K562 (cell line): ENCODE data around the gene ABCF2. TPM values are rescaled to one million over a fixed set of nuclear protein-coding genes. Genes with fewer than 3 reads are reported as not detected.
A peak's percentile ranks its signal among the peaks of the same experiment; 100 is the strongest.

Source experiments
- ATAC-seq: fragments of 200-7000 bp; cut with Tn5 transposase; 3 replicates; pipeline ENCODE4 v1.9.1; 2020; ENCODE audit warnings: moderate library complexity
- BruUV-seq: library from RNA; stranded (reverse); fragments of 400-500 nt; replicated peaks from 2 replicates; lab custom pipeline; 2021; lab: Mats Ljungman, UMichigan
- CTCF ChIA-PET: fragments of 300-600 bp; formaldehyde crosslinking; extraction: SDS; loops from one replicate; lab custom pipeline; 2021; ENCODE audit warnings: low intra/inter-chr PET ratio; lab: Yijun Ruan, JAX
- POLR2A ChIA-PET: fragments of 300-600, 350-650 bp; sonication (Branson Sonifier 250); formaldehyde crosslinking; extraction: SDS; loops from one replicate; lab custom pipeline; 2021; ENCODE audit warnings: antibody characterized with exemption, inconsistent platforms; lab: Yijun Ruan, JAX
- DNase-seq, 4 experiments: peaks; one replicate each; pipeline versions ENCODE4 v3.0.0 to v3.0.0-alpha.2; 2011 to 2018; ENCODE audit warnings: low spot score in 3 of 4, mixed read lengths in 3 of 4; ENCODE audit errors: extremely low read depth in 1 of 4
- FAIRE-seq: peaks from 2 replicates; lab custom pipeline; 2011; peaks lifted over from hg19 to GRCh38; lab: Jason Lieb, UNC
- H2AFZ ChIP-seq: 2 replicates; pipeline ENCODE4 v1.6.0; 2011; ENCODE audit warnings: low read depth, low read length, control low read depth, inconsistent platforms
- H3K27ac ChIP-seq: fragments of 200-600 bp; 3 replicates; pipeline ENCODE4 v1.8.0; 2011; ENCODE audit warnings: low read depth, mild to moderate bottlenecking, control low read depth, inconsistent platforms, low read length, moderate library complexity, mixed read lengths; ENCODE audit errors: extremely low read depth
- H3K27me3 ChIP-seq, 2 experiments: fragments of 300-600 bp in 1 of 2; 2 replicates in 1 of 2; 3 replicates in 1 of 2; pipeline versions ENCODE4 v1.6.0 to v1.8.0; 2011; ENCODE audit warnings: inconsistent platforms in 2 of 2, low read length in 2 of 2, mild to moderate bottlenecking in 1 of 2, mixed read lengths in 1 of 2, moderate library complexity in 1 of 2; ENCODE audit not compliant: control insufficient read depth in 2 of 2, insufficient read depth in 2 of 2
- H3K36me3 ChIP-seq: fragments of 300-600 bp; 3 replicates; pipeline ENCODE4 v1.8.0; 2011; ENCODE audit warnings: mild to moderate bottlenecking, low read length, inconsistent platforms; ENCODE audit not compliant: control insufficient read depth, insufficient read depth
- H3K4me1 ChIP-seq, 2 experiments: fragments of 200-600 bp in 1 of 2; replicated peaks in 1 of 2; 2 replicates in 1 of 2; 3 replicates in 1 of 2; pipeline versions ENCODE4 v1.5.1 to v1.8.0; 2011; ENCODE audit warnings: inconsistent platforms in 2 of 2, low read length in 2 of 2, mild to moderate bottlenecking in 1 of 2, mixed read lengths in 1 of 2, moderate library complexity in 1 of 2; ENCODE audit not compliant: control insufficient read depth in 2 of 2, insufficient read depth in 2 of 2
- H3K4me2 ChIP-seq: 2 replicates; pipeline ENCODE4 v1.6.1; 2011; ENCODE audit warnings: low read length, control low read depth, inconsistent platforms, mixed read lengths; ENCODE audit not compliant: insufficient read depth
- H3K4me3 ChIP-seq: fragments of 200-600 bp; sonication (generic), shearing (Covaris generic); 2 replicates; pipeline ENCODE4 v1.5.1; 2016; ENCODE audit warnings: control low read depth, inconsistent platforms
- H3K79me2 ChIP-seq: fragments of 200-600 bp; 3 replicates; pipeline ENCODE4 v1.8.0; 2011; ENCODE audit warnings: low read length, inconsistent platforms; ENCODE audit not compliant: control insufficient read depth, insufficient read depth
- H3K9ac ChIP-seq, 2 experiments: 2 replicates each; pipeline versions ENCODE4 v1.6.0 to v1.6.1; 2011; ENCODE audit warnings: low read depth in 2 of 2, low read length in 2 of 2, control low read depth in 1 of 2, inconsistent platforms in 1 of 2, mild to moderate bottlenecking in 1 of 2, mixed read lengths in 1 of 2; ENCODE audit not compliant: insufficient read depth in 1 of 2
- H3K9me1 ChIP-seq: one replicate; pipeline ENCODE4 v1.6.0; 2011; ENCODE audit warnings: inconsistent platforms, mild to moderate bottlenecking, low read length, moderate library complexity; ENCODE audit not compliant: control insufficient read depth, insufficient read depth
- H3K9me3 ChIP-seq: replicated peaks from 2 replicates; pipeline ENCODE4 v1.5.1; 2011; ENCODE audit warnings: low read depth, low read length, inconsistent platforms; ENCODE audit not compliant: control insufficient read depth, insufficient read depth
- H4K20me1 ChIP-seq: replicated peaks from 2 replicates; pipeline ENCODE4 v1.6.1; 2011; ENCODE audit warnings: low read length, inconsistent platforms, mixed read lengths; ENCODE audit not compliant: control insufficient read depth, insufficient read depth
- CAMTA2 ChIP-seq: fragments of 250-450 bp; sonication (Bioruptor Pico); conservative IDR thresholded peaks from 2 replicates; pipeline ENCODE4 v1.5.1; 2022
- DPF2 ChIP-seq: fragments of 450-650 bp; IDR thresholded peaks from 2 replicates; pipeline ENCODE4 v1.6.1; 2016
- FOXA3 ChIP-seq, 2 experiments: fragments of 450-650 bp in 1 of 2; sonication (generic) in 1 of 2; formaldehyde crosslinking; IDR thresholded peaks in 1 of 2; conservative IDR thresholded peaks in 1 of 2; 2 replicates each; pipeline versions ENCODE4 v1.4.0 to v1.8.0; 2020 to 2022; ENCODE audit warnings: mild to moderate bottlenecking in 2 of 2, missing genetic modification reagents in 1 of 2
- GATA2 ChIP-seq: sonication (generic); formaldehyde crosslinking; IDR thresholded peaks from 2 replicates; pipeline ENCODE4 v1.4.0; 2020; ENCODE audit warnings: mild to moderate bottlenecking, missing genetic modification reagents
- RBBP5 ChIP-seq: fragments of 200-600 bp; sonication (generic); IDR thresholded peaks from 2 replicates; pipeline ENCODE4 v1.6.1; 2012; ENCODE audit warnings: borderline replicate concordance, mild to moderate bottlenecking, low read length, control low read depth, inconsistent platforms; ENCODE audit not compliant: insufficient read depth, poor library complexity, severe bottlenecking
- SRSF9 ChIP-seq: fragments of 200-400 bp; formaldehyde crosslinking; IDR thresholded peaks from 2 replicates; pipeline ENCODE4 v1.6.1; 2017; ENCODE audit warnings: low read depth, low read length, borderline replicate concordance
- WGBS: fragments of 100-300 bp; shearing (Covaris generic); methylation state at CpG from one replicate; pipeline ENCODE4 v1.1.6; 2016; ENCODE audit warnings: low coverage, mixed read lengths; ENCODE audit not compliant: insufficient coverage; ENCODE audit errors: missing lambda C conversion rate; 5-methylcytosine and 5-hydroxymethylcytosine counted together
- in situ Hi-C: fragments of 300-500 bp; cut with MboI; formaldehyde crosslinking; loops from 4 replicates; pipeline ENCODE4 v1.15.0; 2018; ENCODE audit warnings: inconsistent platforms, mixed read lengths
- intact Hi-C: fragments of 100-400 bp; cut with micrococcal nuclease; formaldehyde crosslinking; loops from 2 replicates; pipeline ENCODE4 v1.14.2; 2022
- polyA plus RNA-seq, 8 experiments: library from polyadenylated mRNA; depleted of rRNA in 4 of 8; stranded (reverse) in 5 of 8; unstranded in 3 of 8; fragments of >200 nt; fragmentation: Nextera tagmentation in 2 of 8; fragmentation: Illumina TruSeq in 1 of 8; extraction: Ambion mirVana in 2 of 8; extraction: Trizol in 1 of 8; gene quantifications; 2 replicates each; pipeline versions ENCODE4 v1.2.1 to v1.2.3, GENCODE V29; 2011 to 2014; ENCODE audit warnings: inconsistent platforms in 1 of 8, missing spikeins in 1 of 8
- total RNA-seq, 7 experiments: library from RNA; depleted of rRNA in 6 of 7; stranded (reverse); fragments of >200 nt in 6 of 7; fragmentation: Illumina TruSeq in 2 of 7; extraction: Trizol in 2 of 7; gene quantifications; 2 replicates each; pipeline versions ENCODE4 v1.2.1 to v1.2.3, GENCODE V29; 2011 to 2021; ENCODE audit warnings: low replicate concordance in 1 of 7
- TF ChIP-seq, protein P1 (sequence below), 2 experiments: fragments of 450-650 bp; conservative IDR thresholded peaks; 2 replicates each; pipeline ENCODE4 v1.6.1; 2017; ENCODE audit warnings: mild to moderate bottlenecking in 2 of 2, moderate library complexity in 2 of 2

The ABCF2 gene
- total and polyA plus RNA-seq, 9 of the 15 experiments (the other 6 are each of a cell fraction or from before 2014, with no cell fraction given): 62.1 to 224 (median 113) TPM

DNA sequence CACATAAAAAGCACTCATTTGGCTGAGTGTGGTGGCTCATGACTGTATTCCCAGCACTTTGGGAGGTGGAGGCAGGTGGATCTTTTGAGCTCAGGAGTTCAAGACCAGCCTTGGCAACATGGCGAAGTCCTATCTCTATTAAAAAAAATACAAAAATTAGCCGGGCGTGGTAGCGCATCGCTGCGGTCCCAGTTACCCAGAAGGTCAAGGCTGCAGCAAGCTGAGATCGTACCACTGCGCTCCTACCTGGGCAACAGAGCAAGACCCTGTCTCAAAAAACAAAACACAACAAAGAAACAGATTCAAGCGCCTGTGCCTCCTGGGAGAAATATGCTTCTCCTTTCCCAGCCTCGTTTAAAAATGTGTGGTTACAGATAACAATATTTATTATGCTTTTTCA, 2.2 kb upstream of the ABCF2 start:
- Histone ChIP-seq H3K4me3 (no peak overlapping the region), H3K9me1 (peaks cover 10% of the 10 kb centered on the region), H3K36me3 (peaks cover 24% of the 10 kb centered on the region), H3K79me2 (peaks cover 44% of the 10 kb centered on the region), H3K27ac (no peak overlapping the region), H3K4me1 (peaks cover 35 to 46% of the 10 kb centered on the region in 2 experiments; a peak in 4 of 5 replicates), H3K9me3 (no peaks in the 10 kb centered on the region), H2AFZ (peak overlapping the region; percentile 7; the same call in 1 of the 2 replicates), H3K9ac (no peak overlapping the region), H3K4me2 (no peak overlapping the region), H4K20me1 (peaks cover 12% of the 10 kb centered on the region), H3K27me3 (no peaks in the 10 kb centered on the region)
- BruUV-seq: no TSS peak
- WGBS: 76% methylated on average over 10 of the region's 10 CpGs
- POLR2A ChIA-PET: interaction anchor here (0.6 to 3.6 kb wide), 4 partner anchors 9 to 232 kb away, joined by 3 to 36 read pairs (median 3); no protein-coding TSS in a partner anchor
- in situ Hi-C loops (no loop called here), intact Hi-C loops (no loop called here)
- CTCF ChIA-PET: no interaction called here
- ATAC-seq: no peak
- no peak for DNase-seq
- TF ChIP-seq, protein P1, sequence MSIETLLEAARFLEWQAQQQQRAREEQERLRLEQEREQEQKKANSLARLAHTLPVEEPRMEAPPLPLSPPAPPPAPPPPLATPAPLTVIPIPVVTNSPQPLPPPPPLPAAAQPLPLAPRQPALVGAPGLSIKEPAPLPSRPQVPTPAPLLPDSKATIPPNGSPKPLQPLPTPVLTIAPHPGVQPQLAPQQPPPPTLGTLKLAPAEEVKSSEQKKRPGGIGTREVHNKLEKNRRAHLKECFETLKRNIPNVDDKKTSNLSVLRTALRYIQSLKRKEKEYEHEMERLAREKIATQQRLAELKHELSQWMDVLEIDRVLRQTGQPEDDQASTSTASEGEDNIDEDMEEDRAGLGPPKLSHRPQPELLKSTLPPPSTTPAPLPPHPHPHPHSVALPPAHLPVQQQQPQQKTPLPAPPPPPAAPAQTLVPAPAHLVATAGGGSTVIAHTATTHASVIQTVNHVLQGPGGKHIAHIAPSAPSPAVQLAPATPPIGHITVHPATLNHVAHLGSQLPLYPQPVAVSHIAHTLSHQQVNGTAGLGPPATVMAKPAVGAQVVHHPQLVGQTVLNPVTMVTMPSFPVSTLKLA (conservative IDR thresholded peaks at IDR 0.05): no peak
- TF ChIP-seq CAMTA2 (CRISPR knock-in tag) (no peak), GATA2 (no peak), FOXA3 (CRISPR knock-in tag; conservative IDR thresholded peaks at IDR 0.05 in 1 of 2, IDR thresholded peaks at IDR 0.05 in 1 of 2) (no peak), SRSF9 (no peak), RBBP5 (no peak), DPF2 (no peak)
- no peak for FAIRE-seq
